Measurements from ENCODE around the gene ZRANB2.

Gene ZRANB2, protein sequence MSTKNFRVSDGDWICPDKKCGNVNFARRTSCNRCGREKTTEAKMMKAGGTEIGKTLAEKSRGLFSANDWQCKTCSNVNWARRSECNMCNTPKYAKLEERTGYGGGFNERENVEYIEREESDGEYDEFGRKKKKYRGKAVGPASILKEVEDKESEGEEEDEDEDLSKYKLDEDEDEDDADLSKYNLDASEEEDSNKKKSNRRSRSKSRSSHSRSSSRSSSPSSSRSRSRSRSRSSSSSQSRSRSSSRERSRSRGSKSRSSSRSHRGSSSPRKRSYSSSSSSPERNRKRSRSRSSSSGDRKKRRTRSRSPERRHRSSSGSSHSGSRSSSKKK

DNA sequence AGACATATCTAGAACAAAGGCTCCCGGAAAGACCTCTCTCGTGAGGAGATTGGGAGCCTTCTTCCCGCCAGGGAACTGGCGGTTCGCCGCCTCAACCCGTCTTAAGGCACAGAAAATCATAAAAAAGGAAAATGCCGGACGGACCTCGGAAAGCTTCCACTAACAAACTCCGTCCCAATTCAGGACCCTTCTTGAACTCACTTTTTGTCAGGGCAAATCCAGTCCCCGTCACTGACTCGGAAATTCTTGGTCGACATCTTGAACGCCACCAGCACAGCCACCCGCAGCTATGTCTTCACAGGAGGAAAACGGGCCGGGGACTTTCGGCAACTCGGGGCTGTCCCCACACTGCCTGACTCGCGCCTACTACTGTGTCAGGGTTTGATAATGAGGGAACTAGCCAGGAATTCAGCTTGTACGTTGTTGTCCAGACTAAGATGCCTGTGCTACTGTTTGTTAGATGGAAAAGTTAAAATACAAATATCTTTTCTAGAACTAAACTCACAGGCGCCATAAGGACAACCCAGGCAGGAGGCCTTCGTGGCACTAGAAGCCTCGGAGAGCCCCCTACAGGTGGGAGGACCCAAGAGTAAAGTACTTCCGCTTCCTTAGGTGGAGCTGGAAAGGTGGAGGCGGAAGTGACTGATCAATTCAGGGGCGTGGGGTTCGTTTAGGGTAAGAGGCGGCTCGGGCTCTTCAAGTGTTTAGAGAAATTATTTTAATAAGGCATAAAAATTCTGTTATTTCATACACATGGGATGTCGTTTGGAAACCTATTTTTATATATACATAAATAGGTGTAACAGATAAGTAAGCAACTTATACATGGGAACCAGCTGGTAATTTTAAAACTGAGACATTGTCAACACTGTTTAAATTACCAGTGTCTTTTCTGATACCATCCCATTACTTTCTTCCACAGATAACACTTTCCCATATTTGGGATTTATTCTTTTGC lies at the start of gene ZRANB2:
Gene ZRANB2, minus strand, starts transcription at position 297 of the 958 bp plus-strand sequence. Its CDS starts 40 bp downstream, at position 257.
- peak; percentile 98 for DNase-seq

DNA sequence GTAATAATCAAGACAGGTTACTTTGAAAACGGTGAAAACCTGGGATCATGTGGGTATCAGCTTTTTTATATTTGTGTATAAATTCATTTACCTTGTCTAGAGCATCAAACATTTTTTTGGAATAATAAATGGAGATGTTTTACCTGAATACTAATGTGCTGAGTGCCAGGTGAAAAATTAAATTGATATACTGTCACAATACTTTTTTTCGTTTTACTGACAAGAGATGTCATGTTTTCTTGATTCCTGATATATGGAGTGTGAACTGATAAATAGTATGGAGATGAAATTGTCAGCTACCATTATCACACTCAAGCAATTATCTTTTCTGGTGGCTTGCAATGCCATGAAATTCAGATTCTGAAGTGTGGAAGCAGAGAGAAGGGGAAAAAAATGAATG lies 47.2 kb upstream of the ZRANB2 start:
- no peak for DNase-seq

DNA sequence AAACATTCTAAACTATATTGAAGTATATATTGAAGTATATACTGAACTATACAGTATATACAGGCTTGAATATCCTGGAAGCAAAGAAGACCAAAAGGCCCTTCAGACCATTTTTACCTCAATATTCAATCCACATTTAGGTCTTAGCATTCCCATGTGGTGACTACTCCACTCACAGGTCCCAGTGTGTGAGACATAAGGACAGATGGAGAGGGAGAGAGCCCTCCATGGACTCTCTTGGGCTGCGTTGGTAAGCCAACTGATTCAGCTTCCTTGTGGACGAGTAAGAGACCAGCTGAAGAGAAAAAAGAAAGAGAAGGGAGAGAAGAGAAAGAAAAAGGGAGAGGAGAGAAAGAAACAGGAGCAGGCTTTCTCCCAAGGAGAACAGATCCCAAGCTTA lies 37.3 kb upstream of the ZRANB2 start:
- no peak for DNase-seq

DNA sequence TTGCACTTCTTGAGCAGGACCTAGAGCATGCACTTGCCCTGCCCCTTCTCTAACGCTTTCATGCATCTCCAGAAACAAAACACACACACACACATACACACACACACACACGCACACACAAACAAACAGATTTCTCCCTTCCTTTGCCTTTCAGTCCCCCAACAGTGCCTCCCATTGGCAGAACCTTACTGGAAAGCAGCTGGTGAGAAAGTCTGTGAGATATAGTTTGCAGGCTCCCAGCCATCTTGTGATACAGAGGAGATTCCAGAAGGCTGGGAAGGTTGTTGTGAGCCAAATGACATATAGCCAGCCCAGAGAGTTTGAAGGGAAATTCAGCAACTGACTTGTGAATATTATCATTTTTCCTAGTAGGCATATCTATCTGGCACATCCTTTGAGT lies 35.9 kb upstream of the ZRANB2 start:
- DNase-seq, result no peak

DNA sequence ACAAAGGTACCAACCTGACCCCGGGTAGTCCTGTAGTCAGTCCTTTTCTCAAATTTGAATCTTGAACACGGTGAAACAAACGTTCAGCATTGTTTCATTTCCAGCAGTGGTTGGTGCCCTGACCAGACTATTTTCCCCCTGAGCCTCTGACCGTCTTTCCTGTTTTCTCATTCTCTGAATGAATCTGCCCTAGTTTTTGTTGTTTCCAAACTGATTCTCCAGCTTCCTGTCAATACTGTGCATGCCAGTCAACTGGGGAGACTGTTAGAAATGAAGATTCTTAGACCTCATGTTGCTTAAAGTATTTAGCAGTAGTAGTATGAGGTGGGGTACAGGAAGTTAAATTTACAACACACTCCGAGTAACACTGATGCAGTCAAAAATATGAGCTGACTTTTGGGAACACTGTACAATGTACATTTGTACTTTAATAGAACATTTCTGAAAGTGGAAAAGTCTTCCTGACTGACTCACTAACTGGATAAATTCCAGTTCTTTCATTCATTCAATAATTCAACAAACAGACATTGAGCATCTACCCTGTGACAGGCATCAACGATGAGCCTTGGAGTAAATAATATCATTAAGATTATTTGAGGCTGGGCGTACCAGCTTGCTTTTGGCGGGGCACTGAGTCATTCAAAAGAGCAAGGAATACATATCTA lies 26.0 kb upstream of the ZRANB2 start:
- DNase-seq, result no peak

DNA sequence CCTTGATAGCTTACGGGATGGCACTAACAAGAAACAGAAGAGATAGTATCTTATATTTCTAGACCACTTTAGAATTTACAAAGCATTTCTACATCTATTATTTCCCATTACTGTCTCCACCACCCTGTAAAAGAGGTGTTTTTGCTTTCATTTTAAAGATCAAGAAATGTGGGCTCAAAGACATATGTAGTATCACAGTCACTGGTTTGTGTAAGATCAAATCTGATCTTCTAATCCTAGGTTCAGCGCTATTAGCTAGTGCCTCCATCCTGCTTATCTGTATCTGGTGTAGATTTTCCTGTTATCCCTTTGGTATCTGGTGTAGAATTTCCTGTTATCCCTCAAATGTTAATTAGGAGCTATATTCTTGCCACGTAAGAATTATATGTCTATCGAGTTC lies 23.6 kb upstream of the ZRANB2 start:
- DNase-seq, result no peak

DNA sequence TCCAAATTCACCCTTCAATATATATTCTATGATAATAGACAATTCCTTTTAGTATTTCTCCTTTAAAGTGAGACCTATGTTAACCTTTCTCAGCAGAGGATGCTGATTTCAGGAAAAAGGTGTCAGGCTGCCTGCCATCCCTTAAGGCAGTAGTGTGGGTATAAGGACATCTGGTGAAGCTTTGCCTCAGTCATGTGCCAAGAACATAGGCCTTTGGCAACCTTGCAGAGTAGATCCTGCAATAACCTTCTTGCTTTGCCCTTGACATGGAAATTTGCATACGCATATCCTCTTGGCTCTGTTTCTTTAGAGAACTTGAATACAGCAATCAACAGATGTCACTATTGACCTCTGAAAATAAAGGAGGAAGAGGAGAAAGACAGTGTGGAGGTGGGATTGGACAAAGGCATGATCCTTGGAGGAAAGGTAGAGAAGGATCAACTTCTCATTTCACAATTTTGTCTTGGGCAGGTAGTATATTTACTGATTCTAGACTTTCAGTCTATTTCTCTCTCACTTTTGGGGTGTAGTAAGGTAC lies 21.1 kb upstream of the ZRANB2 start:
- no peak for DNase-seq

DNA sequence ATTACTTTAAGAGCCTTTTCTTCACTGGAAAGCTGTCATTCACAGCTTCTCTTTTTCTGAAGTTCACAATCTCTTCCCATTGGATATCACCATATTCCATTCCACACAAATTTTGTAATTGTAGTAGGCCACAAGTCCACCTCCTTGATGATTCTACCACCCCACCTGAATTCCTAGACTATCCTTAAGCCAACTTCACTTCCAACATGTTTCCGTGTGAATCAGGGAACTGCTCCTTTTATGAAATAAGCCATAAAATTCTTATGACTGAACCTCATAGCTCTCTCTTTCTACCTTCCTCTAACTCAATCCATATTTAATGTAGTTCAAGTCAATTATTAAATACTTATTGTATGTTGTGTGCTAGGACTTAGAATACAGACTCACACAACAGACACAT lies 16.6 kb upstream of the ZRANB2 start:
- no peak for DNase-seq

DNA sequence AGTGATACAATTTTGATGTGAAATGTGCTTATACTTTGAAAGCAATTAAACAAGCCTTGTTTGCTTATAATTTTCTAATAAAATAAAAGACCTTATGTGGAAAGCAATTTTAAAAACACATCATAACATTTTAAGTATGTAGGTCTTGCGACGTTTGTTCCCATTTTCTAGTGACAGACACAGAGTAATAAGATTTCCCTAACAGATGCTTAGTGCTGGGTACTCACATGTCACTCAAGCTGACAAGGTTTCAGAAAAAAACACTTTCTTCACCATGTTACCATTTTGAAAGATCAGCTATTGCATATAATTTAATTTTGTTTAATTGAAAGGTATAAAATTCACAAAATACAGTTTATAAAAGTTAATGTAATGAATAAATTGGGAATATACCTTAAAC lies 14.1 kb upstream of the ZRANB2 start:
- no peak for DNase-seq

DNA sequence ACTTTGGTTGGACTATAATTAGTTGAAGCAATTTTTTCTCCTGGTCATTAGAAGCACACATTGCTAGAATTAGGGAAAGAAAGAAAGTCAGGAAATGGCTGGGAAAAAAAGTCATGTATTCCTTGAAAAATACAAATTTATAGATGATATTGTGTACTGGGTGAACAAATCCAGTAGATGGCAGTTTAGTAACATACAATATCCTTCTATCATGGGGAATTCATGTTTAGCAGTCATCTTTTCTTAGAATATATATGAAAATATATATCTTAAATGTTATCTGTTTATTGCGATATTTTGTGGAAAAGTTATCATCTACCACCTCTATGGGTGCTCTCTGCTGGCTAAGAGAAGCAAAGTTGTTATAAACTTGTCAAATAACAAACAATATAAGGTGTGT lies 13.1 kb upstream of the ZRANB2 start:
- DNase-seq, result peak; percentile 59

DNA sequence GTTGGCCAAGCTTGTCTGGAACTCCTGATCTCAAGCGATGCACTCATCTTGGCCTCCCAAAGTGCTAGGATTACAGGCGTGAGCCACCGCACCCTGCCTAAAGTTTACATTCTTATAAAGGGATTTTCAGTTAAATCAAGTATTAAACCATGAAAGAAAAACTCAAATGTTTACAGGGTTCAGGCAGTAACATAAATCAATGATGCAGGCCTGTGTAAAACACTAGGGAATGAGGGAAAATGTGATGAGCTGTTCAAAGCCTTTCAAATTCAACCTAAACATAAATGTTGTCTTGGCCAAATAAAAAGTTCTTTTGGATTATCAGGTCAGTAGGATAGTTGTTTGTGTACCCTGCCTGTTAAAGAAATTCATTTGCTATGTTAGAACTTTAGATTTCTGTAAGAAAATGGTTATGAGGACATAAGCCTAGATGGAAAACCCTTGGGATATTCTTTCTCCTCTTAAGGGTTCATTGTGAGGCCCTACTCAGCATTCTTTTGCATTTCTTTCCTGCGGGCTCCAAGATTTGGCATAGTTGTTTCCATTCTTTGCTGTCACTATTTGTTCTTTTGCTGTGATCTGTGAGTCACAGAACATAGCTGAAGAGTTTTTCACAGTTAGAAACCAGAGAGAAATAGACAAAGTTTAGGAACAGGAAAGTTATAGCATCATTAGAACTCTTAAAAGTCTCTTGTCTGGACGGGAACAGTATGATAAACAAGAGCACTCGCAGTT lies 8.9 kb upstream of the ZRANB2 start:
- no peak for DNase-seq

DNA sequence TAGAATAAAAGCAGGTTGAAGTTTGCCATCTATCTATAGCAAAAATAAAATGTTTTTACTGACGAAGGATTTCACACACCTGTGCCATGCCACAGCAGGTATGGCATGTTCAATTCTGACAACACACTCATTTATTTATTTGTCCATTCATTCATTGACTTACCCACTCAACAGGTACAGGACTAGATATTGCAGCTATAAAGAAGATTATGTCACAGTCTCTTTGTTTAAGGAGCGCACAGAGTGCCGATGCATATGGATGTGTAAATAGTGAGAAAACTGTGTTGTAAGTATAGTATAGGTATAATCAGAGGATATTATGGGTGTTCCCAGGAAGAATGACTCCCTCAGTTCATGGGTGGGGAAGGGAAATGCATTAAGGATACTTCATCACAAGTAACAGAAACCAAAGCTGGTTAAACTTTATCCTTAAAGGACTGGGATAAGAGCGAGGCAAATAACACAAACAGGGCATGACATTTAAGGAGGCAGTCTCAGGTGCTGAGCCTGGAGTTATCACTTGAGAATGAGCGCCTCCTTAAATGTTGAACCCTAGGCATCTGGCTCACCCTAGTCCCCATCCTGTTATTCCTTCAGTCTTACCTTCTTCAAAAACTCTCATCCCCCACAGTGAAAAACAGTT lies 7.9 kb upstream of the ZRANB2 start:
- DNase-seq, result no peak

DNA sequence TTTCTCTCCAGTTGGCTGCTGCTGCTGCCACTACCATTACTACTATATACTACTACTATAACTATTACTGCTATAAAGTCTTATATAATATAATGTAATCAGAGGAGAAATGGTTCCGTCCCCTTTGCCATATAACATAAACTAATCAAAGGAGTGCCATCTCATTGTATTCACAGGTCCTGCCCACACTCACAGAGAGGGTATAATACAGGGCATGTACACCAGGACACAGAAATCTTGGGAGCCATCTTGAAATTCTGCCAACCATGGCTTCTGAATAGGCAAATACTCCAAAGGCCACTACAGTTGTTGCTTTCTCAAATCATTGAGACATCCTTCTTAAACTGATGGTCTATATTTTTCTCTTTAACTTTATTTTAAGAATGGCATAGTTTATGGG lies 6.9 kb upstream of the ZRANB2 start:
- DNase-seq, result no peak

DNA sequence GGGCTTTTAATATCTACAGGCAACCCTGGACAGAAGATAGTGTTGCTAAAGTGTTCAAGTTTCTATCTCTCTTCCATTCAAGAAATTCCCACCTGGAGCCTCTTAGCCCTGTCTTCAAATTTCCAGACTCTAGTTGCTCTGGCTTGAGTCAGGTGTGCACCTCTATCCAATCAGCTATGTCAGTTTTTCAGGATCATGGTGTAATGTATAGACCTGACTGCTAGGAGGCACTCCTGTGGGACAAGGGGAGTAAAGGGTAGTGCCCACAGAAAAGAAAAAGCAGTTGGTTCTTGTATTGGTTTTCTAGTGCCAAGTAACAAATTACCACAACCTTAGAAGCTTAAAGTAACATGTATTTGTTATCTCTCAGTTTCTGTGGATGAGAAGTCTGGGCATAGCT lies 6.2 kb upstream of the ZRANB2 start:
- no peak for DNase-seq

DNA sequence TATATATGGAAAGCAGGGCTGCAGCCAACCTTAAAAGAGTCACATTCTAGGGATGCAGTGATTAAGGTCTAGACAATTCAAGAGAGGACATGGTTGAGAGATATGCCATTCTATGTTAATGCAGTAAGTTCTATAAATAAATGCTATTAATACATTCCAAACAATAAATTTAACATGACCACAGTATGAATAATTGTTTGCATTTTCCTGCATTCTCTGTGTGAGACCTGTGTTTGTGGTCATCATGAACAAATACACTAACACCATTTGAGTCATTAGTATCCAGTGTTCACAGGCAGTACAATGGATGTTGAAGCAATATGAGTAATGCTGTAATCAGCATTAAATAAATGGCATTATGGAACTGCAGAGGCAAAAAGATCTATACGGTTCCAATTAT lies 5.5 kb upstream of the ZRANB2 start:
- DNase-seq, result no peak

DNA sequence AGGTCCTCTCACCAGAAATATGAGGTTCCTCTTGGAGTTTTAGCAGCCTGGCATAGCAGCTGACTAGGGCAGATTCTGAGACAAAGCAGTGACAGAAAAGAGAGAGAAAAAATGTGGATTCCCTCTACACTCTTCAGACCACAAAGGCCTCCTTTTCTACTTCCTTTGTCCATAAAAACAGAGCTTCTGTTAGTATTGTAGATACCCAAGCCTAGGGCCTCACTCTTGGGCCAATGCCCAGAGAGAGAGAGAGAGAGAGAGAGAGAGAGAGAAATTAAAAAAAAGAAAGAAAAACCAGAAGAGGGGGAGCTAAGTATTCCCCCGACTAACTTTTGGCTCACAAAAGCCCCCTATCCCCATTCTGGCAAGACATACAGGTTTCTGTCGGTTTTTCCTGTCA lies 2.4 kb upstream of the ZRANB2 start:
- DNase-seq, result no peak

DNA sequence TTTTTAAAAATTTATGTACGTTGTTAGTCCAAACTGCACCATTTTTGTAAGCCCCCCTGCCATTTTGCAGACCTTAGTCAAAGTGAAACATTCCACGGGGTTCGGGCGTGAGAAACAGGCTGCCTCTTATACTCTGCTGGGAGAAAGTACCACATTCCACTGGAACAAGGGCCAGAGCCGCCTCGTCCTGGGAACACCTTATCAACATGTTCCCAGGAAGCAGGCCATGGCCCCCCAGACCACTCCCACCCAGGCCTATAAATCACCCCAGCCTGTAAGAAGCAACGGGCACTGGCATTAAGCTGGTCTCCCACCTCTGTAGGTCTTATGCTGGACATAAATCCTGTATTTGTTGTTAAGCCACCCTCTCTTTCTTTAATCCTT lies 854 bp upstream of the ZRANB2 start:
- no peak for DNase-seq

DNA sequence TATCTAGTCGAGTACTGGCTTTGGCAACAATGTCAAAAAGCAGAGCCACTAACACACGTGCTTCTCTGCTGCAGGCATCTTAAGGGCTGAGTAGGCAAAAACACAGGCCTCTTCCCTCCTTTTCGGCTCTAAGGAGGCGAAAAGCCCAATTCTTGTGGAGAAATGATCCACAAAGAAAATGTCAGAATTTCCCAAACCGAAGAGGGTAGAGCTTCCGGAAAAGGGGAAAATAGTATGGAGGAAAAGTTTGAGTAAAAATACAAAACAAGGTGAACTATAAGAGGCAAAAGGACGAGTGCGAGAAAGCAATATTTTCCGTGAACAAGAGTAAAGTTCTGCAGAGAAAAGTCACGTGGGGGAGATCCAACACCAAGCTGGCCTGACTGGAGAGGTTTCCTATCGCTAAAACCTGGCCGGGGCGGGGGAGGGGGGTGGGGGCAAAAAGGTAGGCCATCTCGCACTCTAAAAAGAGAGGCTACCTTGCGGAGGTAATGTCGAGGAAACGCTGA lies 551 bp downstream of the ZRANB2 start:
- no peak for DNase-seq

DNA sequence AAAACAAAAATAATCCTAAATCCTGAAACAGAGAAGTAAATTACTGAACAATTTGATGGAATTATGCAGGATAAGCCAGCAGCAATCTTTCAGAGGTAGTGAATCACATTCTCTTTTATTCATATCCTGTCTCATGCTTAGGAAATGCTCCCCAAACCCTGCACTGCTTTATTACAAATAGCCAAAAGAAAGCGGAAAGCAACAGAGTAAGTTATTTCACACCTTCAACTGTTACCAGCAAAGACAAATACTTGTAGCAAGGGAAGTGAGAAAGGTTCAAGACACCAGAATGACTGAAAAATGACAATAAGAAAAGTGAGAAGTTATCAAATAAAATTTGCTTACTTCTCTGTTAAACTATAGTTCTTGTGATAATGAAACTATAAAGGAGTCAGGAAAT lies 6.2 kb downstream of the ZRANB2 start:
- no peak for DNase-seq

DNA sequence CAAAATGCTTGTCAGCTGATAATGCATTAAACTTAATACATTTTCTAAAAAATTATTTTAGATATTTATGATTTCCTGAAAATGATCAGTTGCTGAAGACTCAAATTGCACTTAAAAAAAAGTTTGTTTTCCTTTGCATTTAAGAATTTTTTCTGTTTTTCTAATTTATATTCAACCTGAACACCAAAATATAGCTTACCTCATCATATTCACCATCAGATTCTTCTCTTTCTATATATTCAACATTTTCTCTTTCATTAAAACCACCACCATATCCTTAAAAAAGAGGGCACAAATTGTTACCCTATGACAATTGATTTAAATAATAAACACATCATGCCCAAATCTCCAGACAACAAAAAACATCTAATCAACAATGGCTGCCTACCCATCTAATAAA lies 8.6 kb downstream of the ZRANB2 start:
- no peak for DNase-seq

DNA sequence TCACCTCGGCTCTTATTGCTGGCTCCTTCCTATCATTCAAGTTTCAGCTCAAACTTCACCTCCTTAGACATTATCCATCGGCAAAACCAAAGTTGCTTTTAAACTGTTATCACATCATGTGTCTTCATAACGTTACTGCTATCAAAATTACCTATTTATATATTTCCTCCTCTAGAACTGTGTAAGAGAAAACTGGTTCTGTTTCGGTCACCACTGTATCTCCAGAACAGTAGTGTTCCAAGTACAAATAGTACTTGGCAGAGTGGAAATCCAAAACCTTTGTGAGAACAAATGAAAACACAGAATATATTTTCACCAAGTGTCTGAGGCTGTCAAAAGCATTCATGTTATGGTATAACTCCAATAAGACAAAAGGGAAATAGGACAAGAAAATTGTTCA lies 9.1 kb downstream of the ZRANB2 start:
- no peak for DNase-seq

Measured in NCI-H1694 treated with DMSO at 0.1 percent for 48 hours (cell line).